Activated T-cell treated with anti-CD3 and anti-CD28 coated beads, Interleukin-2, amount 50 U/mL, for 4 hours (primary cell): Measurements from ENCODE around the gene CLTA. TPM values are rescaled to one million over a fixed set of nuclear protein-coding genes. Genes with fewer than 3 reads are reported as not detected.

Experiments used
- ATAC-seq, 2 donors: fragments of 200-7000 bp; cut with Tn5 transposase; one replicate each; pipeline ENCODE4 v1.10.0; 2021
- DNase-seq: peaks from one replicate; pipeline ENCODE4 v3.0.0-alpha.2; 2020
- H3K27me3 Mint-ChIP-seq: one replicate; pipeline ENCODE4 v1.8.0; 2021; ENCODE audit warnings: low read depth, mixed read lengths
- H3K36me3 Mint-ChIP-seq: one replicate; pipeline ENCODE4 v1.8.0; 2022; ENCODE audit warnings: mixed read lengths; ENCODE audit not compliant: insufficient read depth
- H3K4me1 Mint-ChIP-seq: one replicate; pipeline ENCODE4 v1.8.0; 2021; ENCODE audit warnings: low read depth, mixed read lengths
- H3K4me3 Mint-ChIP-seq: one replicate; pipeline ENCODE4 v1.8.0; 2021; ENCODE audit warnings: mild to moderate bottlenecking, moderate library complexity, mixed read lengths
- H3K9me3 Mint-ChIP-seq: one replicate; pipeline ENCODE4 v1.8.0; 2021; ENCODE audit warnings: mixed read lengths
- total RNA-seq, 3 donors: library from RNA; stranded (reverse); gene quantifications; one replicate each; pipeline ENCODE4 v1.2.1, GENCODE V29; 2021

The CLTA gene
- total RNA-seq, 3 donors from 2014 or later = 182 to 195 (median 183) TPM

- Mint-ChIP-seq H3K4me1 (peaks cover 15% of the 10 kb centered on the region), H3K27me3 (no peaks in the 10 kb centered on the region), H3K4me3 (peak within 1 kb of the TSS; percentile 95), H3K36me3 (no peaks in the 10 kb centered on the region), H3K9me3 (no peaks in the 10 kb centered on the region)
- peak; percentile 98 for DNase-seq
- peak; percentile 90 to 94 for ATAC-seq
These were observed 67.7 kb downstream of the CLTA start, which contains the start of gene GNE for GRCh38 chr9:36258208-36258995. GNE (minus strand) TSS chr9:36258448; CDS start chr9:36249355, 9,093 bp downstream.

GRCh38 chr9:36258996-36259533 lies 68.3 kb downstream of the CLTA start:
- Mint-ChIP-seq H3K9me3 (no peaks in the 10 kb centered on the region), H3K4me1 (peaks cover 15% of the 10 kb centered on the region), H3K27me3 (no peaks in the 10 kb centered on the region), H3K36me3 (no peaks in the 10 kb centered on the region), H3K4me3 (peak overlapping the region; percentile 95)
- DNase-seq (no peak), ATAC-seq (no peak)

Other genes starting within 250 kb of the CLTA start
- not detected for gene OR2S2, start 232.8 kb upstream of the CLTA start, total RNA-seq
- gene RECK, start 154.0 kb upstream of the CLTA start, total RNA-seq = 1 to 10 TPM; 2.0 to 2.4 (median 2.0) TPM
- gene GLIPR2, start 54.2 kb upstream of the CLTA start, total RNA-seq = 1 to 10 TPM; 5.3 to 7.6 (median 6.1) TPM
- not detected for gene CCIN, start 21.5 kb upstream of the CLTA start, total RNA-seq
- 10 to 100 TPM; 13.8 to 15.2 (median 14.3) TPM for gene GNE, start 67.5 kb downstream of the CLTA start, total RNA-seq
- gene RNF38, start 209.3 kb downstream of the CLTA start, total RNA-seq = 10 to 100 TPM; 29.8 to 32.0 (median 31.7) TPM